Measurements from ENCODE around the gene AGO3.

GRCh38 chr1:36108314-36108713 lies 177.4 kb downstream of the AGO3 start:
- TF ChIP-seq TARDBP (IDR thresholded peaks at IDR 0.05) (no peak), L3MBTL2 (conservative IDR thresholded peaks at IDR 0.05) (no peak), SP1 (IDR thresholded peaks at IDR 0.05) (no peak), FOXK2 (IDR thresholded peaks at IDR 0.05) (no peak), SUZ12 (IDR thresholded peaks at IDR 0.05) (no peak), ELF4 (IDR thresholded peaks at IDR 0.05) (no peak), BHLHE40 (IDR thresholded peaks at IDR 0.05; ENCODE audit: borderline replicate concordance) (no peak), PKNOX1 (IDR thresholded peaks at IDR 0.05) (no peak), NFRKB (IDR thresholded peaks at IDR 0.05) (no peak), FOXM1 (IDR thresholded peaks at IDR 0.05; ENCODE audit: borderline replicate concordance) (no peak), FOXA1 (IDR thresholded peaks at IDR 0.05) (no peak)
